ENCODE measurements around the gene ABCA2.

- TF ChIP-seq REST (IDR thresholded peaks at IDR 0.05; ENCODE audit: insufficient read depth in 1 of 2, low read depth in 2 of 2, low read length in 2 of 2) (no peak), SIN3A (IDR thresholded peaks at IDR 0.05; ENCODE audit: borderline replicate concordance, insufficient read depth, low read length) (no peak), POLR2AphosphoS5 (IDR thresholded peaks at IDR 0.05; ENCODE audit: low read depth, low read length) (no peak), TAF1 (IDR thresholded peaks at IDR 0.05; ENCODE audit: borderline replicate concordance, insufficient read depth, low read length) (no peak), FOXP2 (optimal IDR thresholded peaks at IDR 0.05; ENCODE audit: borderline replicate concordance, extremely low read depth, extremely low read length, insufficient read depth) (no peak)
These were observed 4.9 kb downstream of the ABCA2 start for GRCh38 chr9:137023157-137023556.

All from PFSK-1 (cell line).